ENCODE data around the gene CTDSPL. TPM values are rescaled to one million over a fixed set of nuclear protein-coding genes. Genes with fewer than 3 reads are reported as not detected.

CTDSPL gene
- polyA plus RNA-seq, 1 donor, result 36.3 TPM

DNA sequence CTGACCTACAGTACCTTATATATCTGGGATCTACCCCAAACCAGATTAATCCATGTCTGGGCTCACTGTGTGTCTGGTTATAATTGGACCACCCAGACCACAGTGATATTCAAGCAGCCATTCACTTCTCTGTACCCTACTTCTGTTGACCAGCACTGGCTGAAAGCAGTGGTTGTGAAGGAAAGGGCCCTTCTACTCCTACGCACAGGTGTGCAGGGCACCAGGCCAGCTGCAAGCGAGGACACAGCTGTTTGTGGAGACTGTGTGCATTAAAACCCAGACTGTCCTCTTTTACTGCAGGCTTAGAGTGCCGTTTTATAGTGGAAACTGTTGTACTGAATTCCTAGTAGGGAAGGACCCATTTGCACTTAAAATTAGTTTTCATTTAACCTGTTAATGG is 29.5 kb downstream of the CTDSPL start:
- DNase-seq, result no peak

DNA sequence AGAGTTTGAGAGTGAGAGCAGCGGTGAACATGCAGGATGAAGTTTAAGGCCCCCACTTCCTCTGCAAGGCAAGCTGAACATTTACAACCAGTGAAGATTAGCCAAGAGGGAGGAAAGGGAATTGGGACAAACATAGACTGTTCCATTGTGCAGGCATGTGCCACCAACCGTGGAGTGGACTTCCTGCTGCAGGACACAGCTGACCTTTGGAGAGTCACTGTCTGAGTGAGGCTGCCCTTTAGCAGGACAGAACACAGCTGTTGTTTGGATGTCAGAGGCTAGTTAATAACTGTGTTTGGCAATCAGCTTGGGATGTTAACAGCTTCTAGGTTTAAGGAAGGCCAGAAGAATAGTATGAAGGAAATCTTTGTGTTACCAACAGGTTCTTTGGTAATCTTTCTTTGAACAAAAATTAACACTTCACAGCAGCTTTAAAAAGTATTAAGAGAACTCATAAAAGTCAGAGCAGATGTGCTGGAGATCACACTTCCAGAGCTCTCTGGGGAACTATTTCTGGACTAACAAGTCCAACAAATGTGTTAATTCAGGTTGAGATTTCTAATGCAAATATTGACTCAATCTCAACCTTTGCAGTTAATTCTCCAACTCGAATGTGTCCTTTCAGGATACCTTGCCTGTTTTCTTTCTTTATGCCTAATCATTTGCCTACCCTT is 31.4 kb downstream of the CTDSPL start:
- DNase-seq, result no peak

DNA sequence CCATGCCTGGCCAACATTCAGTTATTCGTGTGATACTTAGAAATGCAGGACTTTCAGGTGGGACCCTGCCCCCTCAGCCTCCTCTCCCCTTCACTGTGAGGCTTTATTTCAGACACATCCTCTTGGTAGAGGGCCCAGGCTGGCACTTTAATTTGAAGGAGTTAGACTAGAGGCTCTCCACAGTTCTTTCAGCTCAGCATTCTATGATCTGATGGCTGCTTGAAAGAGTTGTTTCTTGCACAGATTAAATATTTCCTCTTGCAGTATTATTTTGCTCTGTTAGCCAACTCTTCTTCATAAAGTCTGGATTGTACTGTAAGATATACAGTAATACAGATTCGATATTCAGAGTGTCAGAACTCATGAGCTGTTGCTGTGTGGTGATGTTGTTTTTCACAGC is 35.1 kb downstream of the CTDSPL start:
- no peak for DNase-seq

DNA sequence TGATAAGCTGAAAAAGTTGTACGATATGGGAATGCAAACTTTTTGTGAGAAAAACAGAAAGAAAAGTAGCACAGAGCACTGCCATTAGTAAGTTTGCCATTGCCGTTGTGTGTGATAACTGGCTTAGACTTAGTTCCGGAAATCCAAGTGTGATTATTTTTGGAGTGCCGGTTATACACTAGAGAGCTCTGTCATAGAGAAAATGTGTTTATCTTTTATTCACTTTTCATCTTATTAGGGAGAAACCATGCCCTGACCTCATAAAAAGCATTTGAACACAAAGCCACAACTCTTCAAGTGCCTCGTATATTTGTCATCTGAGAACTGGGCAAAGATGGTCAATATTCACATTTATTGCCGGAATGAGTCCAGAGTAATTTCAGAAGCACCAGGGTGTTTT is 36.1 kb downstream of the CTDSPL start:
- no peak for DNase-seq

DNA sequence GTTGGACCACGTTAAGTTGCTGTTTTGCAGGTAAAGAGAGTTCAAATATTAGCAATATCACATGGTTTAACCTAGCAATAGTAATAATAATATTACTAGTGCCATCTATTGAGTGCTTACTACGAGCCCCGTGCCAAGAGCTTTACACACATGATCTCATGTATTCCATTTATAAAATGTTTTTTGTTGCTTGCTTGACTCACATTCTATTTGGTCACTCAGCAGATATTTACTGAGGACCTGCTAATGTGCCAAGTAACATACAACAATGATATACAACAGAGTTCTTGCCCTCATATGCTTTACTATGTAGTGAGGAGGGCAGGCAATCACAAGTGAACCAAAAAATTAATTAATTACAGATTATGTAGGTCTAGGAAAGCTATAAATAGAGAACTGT is 36.7 kb downstream of the CTDSPL start:
- DNase-seq, result no peak

DNA sequence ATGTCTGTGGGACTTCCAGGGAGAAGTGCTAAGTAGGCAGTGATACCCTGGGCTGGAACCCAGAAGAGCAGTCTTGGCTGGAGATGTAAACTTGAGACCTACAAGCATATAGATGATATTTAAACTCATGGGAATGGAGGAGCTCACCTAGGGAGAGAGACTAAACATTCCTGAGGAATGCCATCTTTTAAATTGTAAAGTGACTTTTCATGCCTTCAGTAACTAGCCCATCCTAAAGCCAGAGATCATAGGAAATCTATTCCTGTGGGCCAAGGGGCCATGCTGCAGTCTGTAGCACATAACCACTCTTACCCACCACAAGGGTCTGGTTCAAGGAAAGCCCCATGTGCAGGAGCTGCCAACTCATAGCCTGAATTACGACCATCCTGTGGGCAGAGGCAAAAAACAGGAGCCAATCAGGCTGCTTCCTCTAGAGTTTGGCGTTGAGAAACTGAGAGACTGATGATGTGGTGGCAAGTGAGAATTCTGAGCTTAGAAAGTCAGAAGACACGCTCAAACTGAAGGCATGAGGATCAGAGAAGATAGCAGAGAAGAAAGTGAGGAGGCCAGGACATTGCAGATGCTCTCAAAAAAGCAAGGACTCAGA is 37.5 kb downstream of the CTDSPL start:
- no peak for DNase-seq

DNA sequence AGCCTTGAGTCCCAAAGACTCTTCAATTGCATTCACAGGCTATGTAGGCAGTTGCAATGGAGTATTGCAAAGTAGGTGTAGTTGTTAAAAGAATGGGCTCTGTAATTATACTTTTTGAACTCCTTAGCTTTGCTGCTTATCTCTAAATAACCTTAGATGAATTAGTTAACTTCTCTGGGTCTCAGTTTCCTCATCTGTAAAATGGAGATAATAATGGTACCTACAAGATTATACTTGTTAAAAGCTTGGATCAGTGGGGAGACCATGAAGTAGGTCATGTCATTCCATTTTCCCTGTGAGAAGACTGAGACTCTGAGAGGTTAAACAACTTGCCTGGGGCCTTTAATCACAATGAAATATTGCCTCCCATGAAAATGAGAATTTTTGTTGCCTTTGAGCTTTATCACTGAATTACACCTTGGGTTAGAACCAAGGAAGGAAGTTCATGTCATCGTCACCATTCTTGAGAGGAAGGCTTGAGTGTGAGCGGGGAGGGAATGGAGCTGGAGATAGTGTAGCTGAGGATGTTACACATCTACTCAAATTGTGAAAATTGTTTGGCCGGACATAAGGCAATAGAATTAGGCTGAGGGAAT is 38.1 kb downstream of the CTDSPL start:
- no peak for DNase-seq

DNA sequence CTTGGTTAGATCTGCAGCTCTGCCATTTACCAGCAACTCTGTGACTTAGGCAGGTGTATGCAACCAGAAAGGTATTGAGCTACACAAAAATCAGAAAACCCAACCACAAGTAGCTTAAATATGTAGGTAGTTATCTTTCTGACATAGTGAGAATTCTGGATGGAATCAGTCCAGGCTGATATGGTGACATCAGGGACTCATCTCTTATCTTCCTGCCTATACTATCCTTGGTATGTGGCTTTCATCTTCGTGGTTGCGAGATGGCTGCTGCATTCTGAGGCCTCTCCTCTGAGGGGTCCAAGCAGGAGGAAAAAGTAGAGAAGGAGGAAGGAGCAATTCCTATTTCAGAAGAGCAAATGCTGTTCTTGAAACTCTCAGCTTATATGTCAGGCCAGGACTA is 40.0 kb downstream of the CTDSPL start:
- DNase-seq, result no peak

DNA sequence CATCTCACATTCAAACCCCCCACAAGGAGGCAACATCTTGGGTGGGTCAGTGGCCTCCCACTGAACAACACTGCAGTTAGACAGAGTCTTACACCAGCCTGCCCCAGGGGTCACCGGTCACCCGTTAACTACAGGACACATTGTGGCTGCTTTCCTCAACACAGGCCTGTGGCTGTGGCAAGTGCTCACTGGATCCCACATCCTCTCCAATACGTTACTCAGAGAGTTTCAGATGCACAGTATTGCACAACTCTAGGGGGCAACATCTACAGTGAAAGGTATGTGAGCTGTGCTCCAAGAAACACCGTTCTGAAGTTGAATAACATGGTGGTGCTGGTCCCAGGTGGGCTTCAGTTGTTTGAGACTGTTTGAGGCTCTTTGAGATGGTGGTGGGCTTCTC is 41.0 kb downstream of the CTDSPL start:
- no peak for DNase-seq

DNA sequence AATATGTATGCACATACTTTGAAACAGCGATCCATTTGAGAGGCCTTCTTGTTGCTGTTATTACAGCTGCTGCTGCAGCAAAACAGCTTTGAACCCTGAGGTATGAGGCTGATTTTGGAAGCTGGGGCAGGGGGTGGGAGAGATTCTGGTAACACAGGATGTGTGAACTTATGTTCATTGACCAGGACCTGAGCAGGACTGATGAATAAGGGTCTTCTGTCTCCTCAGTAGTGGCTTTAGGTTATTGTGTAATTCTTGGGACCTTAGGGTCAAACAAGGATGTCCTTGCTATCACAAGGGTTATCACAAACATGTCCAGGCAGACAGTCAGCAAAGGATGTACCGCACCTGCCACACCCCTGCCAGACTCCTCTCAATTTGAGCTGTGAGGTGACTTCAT is 41.6 kb downstream of the CTDSPL start:
- no peak for DNase-seq

DNA sequence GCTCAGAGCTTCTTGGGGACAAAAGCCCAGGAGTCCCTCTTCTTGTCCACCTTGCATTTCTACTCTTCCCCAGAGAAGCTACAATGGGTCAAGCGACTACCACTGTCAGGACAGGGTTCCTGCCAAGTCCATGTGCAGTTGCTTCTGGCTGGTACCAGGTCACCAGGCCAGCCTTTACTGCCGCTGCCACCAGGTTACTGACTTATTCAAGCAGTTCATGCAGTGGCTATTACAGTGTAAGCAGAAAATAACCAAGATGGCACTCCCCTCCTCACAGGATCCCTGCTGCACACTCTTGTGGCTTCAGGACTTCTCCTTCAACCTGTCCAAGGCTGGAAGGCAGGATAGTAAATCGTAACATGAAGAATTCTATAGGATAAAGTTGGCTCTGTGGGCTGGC is 42.1 kb downstream of the CTDSPL start:
- DNase-seq, result no peak

DNA sequence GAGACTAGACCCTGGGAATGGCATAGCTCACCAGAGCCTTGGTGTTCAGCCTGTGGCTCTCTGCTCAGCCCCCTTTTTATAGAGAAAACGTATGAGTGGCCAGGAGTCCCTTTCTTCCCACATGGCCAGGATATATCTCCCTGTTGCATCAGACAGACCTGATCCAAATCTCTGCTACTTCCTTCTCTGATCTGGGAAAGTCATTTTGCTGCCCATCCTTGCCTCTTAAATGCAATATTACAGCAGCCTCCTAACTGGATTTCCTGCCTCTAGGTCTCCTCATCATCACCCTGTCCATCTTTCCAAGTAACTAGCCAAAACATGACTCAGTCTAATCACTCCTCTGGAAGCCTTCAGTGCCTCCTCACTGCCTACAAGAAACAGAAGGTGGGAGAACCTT is 42.9 kb downstream of the CTDSPL start:
- peak; percentile 53 for DNase-seq

DNA sequence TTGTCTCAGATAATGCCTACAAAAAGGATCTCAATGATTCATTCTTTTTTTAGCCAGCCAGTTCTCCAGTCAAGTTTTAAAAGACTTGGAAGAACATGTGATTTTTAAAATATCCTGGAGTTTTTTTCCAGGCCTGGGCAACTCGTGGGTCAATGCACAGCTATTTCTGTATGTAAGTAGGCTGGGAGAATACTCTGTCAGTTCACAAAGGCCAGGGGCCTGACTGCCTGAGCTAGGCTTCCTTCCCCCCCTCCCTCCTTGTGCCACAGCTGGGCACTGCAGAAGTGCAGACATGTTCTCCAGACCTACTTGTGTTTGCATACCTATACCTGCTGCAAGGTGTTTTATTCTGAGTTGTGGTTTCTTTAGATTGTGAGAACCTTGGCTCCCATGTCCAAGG is 43.7 kb downstream of the CTDSPL start:
- no peak for DNase-seq

DNA sequence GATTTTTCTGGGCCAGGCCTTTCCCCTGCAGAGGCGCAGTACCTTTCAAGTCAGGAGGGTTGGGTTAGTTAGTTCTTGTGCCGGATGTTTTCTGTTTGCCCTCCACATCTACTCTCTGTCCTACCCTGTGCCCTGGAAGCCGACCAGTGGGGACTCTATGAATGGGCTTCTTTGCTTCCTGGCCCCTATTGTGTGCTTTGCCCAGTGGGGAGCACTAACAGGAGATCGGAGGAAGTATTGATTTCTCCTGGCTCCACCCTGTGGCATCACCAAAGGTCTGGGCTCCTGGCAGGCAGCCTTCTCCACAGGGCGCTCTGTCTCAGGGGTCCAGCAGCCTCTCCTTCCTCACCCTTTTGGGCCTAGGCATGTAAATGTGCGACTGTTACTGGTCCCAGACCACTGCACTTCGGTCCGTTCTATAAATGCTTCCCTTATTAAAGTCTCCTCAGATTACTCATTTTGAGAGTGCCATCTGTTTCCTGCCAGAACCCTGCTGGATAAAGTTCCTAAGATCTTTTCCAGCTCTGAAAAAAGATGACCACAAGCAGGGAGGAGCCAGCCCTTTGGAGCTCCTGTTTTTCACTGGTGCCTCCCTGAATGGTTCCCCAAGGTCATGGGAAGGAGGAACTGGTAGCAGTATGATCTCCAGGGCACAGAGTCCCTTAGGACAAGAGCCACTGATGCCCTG is 44.5 kb downstream of the CTDSPL start:
- DNase-seq, result no peak

DNA sequence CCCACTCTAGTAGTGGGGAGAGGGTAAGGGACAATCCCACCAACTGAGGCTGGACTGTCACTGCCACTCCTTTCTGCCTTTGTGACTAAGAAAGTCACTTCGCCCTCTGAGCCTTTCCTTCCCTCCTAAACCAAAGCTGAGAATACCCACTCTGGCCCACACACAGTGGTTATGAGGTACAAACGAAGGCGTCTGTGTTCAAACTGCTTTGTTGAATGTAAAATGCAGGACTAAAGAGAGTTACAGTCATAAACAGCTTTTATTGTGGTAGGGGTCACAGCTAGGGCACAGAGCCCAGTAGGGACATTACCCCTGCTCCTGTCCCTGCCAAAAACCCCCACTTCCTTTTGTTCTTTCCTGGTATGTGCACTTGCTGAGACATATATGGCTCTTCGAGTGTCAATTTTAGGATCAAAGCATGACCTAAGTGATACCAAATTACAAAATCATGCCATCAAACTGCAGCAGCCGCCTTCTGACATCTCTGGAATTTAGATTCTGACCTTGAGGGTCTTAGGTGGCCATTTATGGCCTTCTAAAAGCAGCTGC is 45.1 kb downstream of the CTDSPL start:
- DNase-seq, result no peak

DNA sequence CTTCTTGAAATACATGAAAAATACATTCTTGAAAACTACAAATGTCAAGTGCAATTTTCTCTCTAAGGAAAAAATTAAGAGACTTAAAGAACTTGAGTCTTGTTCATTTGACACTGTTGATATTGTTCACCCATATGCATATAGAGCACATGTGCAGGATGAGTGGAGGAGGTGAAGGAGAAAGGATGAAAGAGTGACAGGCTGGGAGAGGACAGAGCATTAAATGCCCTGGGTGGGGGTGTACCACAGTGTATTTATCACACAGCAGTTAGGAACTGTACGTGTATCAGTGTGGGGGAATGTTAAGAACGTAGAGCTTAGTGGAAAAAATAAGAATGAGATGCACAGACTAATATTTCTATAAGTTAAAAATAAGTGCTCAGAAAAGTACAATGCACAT is 45.7 kb downstream of the CTDSPL start:
- DNase-seq, result no peak

DNA sequence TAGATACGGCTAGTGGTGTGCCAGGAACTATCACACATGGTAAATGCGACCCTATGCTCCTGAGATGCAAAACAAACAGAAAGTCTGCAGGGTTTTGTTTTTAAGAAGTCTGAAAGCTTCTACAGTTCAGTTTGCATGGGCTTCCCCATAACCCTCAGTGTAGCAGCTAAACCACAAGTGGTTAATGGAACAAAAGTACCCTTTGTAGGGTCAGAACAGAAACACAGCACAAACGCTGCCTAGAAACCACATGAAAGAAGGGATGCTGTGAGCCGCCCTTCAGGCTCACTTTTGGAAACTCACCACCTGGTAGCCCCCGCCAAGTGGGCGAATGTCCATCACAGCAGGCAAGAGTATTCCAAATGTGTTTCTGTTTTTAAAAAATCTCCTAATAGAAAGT is 46.2 kb downstream of the CTDSPL start:
- DNase-seq, result peak; percentile 36

DNA sequence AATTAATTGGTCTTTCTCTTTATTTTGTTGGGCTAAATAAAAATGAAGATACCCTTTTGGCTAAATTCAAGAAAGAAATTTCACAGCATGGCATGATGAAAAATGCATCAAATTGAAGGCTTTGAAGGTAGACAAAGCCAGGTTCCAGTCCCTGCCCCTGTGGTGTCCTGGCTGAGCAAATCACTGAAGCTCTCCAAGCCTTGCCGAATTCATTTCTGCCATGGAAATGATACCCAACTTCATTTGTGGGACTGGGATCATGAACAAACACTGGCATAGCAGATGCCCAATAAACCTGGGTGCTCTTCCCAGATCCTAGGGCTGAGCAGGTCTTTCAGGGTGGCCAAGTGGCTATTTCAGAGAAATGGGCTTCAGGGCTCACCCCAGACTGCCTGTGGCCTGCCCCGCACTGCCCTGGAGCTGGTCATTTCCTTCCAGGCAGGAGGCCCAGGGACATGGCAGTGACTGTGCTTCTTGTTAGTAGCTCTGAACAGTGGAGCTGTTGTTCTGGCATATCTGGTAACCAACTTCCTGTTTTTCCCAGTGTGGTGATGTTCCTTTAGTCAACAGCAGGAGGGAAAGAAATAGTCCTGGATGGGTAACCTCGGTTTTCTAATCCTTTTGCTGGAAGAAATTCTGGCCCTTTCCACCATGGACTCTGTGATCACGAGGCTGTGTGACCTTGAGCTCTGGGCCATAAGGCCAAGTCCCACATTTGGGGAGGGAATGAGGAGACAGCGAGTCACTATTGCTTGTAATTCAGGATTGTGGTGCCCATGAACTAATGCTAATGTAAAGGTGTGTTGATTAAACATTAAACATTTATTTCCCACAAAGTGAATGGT is 47.6 kb downstream of the CTDSPL start:
- no peak for DNase-seq

DNA sequence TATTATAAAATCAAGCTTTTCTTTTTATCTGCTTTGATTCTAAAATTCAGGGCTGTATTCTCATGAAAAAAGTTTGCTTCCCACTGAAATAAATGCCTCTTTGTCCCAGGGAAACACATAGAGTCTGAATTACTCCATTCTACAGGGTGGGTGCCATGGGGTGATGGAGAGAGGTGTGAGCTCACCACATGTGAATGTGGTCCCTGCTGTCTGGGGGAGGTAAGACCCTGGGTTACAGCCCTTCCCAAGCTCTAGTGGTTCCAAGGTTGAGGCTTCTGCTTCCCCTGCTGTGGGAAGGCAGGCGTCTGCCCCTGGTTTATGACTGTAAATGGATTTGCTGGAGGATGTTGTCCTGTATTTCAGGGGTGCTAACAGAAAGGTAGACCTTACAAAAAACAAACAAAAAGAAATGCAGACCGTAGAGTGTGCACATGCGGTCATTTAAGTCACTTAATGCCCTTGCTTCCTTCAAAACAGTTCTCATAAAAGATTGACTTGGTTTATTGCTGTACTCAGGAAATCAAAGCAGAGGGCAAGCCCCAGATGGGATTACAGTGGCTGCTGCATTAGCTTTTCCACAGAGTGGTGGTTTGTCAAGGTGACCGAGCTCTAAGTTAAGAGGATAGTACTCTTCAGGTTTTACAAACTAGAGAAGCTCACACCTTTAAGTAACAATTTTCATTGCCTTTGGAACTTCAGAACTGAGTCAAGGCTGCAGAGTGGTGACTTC is 49.2 kb downstream of the CTDSPL start:
- no peak for DNase-seq

DNA sequence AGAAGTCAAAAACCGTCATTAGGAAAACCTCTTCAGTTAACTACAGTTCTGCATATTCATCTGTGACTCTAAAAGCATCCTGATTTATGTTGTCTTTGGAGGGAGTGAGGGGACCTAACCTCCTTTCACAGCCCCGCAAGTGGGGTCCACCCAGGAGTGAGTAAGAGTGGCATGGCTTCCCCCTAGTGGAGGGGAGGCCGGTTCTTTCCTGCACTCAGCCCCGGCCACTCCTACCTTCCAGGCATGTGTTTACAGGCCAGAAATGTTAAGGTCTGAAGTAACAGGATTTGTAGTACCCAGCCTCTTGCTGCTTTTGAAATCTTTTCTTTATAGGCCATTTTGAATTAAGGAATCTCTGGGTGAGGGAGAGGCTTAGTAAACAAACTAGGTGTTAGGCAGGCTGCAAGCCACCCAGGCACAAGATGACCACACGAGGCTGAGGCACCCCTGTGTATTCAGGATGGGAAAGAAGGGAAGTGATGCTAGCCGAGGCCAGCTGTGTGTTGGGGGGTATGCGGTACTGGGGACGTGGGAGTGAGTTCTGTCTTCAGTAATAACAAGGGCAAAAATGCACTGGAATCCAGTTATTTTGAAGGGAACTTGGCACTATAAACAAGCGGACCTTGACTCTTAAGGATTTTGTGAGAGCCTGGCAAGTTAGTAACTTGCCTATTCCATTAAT is 50.5 kb downstream of the CTDSPL start:
- DNase-seq, result no peak

DNA sequence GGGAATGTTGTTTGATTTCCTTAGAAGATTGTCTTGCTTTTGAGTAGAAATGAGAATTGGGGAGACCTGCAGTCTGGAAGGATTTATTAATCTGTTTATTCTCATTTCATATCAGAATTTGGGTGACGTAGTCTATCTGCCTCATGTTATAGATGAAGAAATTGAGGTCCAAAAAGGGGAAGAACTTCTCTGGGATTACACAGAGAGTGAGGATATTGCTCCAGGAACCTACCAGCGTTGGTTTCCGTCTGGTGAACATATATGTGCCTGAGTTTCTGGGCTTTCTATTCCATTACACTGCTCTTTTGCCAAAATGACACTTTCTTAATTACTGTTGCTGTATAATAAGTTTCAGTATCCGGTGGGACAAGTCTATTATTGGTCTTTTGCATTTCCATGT is 51.8 kb downstream of the CTDSPL start:
- DNase-seq, result no peak
